GM18909 (cell line): ENCODE measurements around the gene BBS12.

ENCODE experiments used
- ATAC-seq: cut with Tn5 transposase; IDR thresholded peaks from one replicate; pipeline ENCODE4 v1.9.1; 2021; ENCODE audit warnings: mild to moderate bottlenecking; ENCODE audit not compliant: unreplicated experiment, poor library complexity

Gene BBS12

DNA sequence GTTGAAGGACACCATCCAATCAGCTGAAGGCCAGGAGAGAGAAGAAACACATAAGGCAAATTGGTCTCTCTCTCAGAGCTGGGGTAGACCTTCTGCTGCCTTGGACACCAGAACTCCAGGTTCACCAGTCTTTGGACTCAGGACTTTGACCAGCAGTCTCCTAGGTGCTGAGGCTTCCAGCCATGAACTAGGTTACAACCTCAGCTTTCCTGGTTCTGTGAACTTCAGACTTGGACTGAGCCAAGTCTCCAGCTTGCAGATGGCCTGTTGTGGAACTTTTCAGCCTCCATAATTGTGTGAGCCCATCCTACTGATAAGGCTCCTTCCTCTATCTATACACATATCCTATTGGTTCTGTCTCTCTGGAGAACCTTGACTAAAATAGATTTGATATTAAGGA, 20.6 kb upstream of the BBS12 start:
- ATAC-seq, result no peak

DNA sequence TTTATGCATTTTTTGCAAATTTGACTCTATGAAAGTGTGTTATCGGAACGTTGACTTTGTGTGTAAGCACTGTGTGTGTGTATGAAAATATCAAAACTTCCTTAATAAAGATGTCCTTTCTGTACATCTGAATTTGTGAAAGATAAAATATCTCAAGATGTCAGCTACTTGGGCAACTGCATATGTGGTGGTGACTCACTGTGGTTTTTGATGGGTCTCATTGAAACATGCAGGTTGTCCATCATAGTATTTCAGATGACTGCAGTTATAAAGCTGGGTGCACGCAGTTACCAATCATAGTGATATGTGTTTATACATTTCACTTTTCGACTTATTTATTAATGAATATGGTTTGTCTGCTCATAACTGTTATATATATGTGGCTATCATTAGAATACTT, 19.7 kb upstream of the BBS12 start:
- ATAC-seq, result no peak

DNA sequence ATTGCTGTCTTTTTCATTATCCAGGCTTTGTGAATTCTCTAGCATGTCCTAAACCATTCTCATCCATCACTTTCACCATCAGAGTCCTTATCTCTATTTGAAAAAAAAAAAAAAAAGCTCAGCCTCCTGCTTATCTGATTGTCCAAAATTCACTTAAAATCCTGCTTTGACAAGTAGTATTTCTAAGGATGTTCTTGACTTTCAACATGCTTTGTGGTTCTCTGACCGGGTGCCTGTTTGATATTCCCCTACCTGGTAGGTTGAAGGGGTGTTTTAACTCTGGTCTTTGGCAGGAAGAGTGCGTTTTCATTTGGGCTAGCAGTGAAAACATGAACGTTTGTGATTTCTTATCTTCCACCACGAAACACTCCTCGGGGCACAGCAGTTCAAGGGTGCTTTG, 17.3 kb upstream of the BBS12 start:
- no peak for ATAC-seq

DNA sequence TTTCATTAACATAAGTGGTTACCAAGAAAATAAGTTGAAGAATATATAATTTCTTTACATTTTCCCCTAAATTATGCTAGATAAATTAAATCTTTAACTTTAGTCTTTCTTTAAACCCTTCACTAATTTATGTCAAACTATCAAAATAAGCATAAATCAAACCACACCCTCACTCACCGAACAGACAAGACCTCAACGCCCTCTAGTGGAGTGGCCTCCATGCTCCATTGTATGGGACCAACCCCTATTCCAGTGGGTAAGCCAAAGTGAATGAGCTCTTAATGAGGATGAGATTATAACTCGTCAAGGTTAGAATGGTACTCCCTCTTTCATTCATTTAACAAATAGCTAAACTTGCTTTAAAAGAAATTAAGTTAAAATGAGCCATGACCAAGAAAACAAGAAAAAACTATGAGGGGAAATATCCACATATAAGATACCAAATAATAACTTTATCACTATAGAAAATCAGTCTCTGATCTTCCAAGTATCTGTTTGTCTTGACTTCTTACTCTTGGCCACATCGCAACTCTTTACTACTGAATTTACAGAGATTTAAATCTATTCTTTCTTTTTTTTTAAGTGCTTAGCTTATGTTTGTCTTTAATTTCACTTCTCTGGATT, 15.6 kb upstream of the BBS12 start:
- peak; percentile 92 for ATAC-seq

DNA sequence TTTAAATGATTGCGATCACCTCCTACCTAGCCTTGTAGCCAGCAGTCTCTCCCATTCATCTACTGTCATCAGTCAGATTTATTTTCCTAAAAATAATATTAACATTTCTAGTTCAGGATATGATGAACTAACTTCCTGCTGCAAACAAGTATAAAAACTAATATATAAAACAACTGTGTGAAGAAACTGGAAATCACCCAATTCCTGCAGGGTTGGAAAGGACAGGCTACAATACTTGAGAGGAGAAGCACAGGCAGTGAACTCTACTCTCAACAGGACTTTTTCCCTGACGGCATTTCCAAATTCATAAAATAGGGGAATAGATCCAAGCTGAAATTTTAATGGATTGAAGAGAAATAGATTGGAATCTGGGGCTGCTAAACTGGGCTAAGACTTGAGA, 14.2 kb upstream of the BBS12 start:
- ATAC-seq, result no peak

DNA sequence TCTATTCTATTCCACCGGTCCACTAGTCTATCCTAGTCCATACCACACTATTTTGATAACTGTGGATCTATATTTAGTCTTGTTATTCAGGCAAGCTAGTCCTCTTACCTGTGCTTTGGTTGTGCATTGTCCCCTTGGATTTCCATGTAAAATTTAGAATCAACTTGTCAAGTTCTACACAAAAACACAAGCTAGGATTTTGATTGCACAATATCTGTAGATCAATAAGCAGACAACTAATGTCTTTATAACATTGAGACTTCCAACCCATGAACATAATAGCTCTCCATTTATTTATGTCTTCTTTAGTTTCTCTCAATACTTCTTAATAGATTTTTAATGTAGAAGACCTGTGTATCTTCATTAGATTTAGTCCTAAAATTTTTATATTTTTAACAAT, 10.2 kb upstream of the BBS12 start:
- ATAC-seq, result no peak

DNA sequence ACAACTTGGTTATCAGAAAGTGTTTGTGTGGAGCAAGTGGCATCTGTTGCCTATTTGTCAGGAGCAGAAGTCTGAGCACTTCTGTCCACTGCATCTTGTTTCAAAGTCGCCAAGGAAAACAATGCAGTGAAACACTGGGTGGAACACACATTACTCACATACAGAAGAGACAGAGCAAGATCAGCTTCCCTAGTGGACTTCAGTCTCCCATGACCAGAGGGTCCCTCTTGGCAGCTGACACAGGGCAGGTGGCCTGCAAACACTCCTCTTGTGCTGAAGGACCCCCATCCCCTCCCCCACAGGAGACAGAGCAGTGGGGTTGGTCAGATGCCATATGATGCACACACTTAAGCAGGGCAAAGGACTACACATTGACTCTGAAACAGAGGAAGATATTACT, 3.6 kb upstream of the BBS12 start:
- ATAC-seq, result no peak

DNA sequence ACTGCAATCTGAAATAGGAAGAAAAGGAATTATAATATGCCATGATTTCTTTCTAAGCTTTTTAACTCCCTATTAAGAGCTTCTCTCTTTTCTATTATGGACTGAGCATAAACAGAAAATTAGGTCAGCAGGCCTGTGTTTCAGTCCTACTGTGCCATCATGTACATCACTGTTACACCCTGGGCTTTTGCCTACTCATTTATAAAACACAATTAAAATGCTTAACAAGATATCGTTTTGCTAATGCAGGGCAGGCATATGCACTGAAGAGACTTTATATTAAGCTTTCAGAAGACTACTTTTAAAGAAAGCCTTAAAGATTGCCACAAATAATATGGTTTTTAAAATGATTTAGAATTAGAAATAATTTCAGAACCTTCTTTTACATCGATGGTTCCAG, 828 bp upstream of the BBS12 start:
- no peak for ATAC-seq

DNA sequence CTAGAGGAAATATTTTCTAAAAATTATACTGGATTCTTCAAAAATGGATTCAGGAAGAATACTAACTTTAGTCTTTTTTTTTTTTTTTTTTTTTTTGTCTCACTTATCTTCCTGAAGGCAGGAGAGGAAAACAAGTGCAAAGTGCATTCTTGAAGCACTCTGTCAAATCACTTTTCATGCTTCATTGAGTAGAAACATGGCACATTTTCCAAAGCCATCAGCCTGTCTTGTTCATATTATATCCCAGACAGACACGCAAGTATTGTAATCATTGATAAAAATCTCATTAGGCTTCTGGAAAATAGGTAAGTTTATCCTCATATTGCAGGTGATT, 1.2 kb downstream of the BBS12 start:
- no peak for ATAC-seq

DNA sequence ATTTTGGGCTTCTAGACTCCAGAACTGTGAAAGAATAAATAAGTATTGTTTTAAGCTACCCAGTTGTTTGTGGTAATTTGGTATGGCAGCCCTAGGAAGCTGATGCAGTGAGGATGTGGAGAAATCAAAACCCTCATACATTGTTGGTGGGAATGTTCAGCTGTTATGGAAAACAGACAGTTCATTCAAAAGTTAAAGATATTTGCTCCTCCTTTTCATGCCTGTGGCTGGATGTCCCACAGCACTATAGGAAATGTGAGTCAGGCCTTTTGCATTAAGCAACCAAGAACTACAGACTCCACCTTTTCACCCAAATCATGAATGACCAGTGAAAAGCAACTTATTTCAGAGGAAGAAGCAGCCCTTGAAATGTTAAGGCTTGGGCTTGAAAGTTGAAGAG, 6.7 kb downstream of the BBS12 start:
- ATAC-seq, result no peak

DNA sequence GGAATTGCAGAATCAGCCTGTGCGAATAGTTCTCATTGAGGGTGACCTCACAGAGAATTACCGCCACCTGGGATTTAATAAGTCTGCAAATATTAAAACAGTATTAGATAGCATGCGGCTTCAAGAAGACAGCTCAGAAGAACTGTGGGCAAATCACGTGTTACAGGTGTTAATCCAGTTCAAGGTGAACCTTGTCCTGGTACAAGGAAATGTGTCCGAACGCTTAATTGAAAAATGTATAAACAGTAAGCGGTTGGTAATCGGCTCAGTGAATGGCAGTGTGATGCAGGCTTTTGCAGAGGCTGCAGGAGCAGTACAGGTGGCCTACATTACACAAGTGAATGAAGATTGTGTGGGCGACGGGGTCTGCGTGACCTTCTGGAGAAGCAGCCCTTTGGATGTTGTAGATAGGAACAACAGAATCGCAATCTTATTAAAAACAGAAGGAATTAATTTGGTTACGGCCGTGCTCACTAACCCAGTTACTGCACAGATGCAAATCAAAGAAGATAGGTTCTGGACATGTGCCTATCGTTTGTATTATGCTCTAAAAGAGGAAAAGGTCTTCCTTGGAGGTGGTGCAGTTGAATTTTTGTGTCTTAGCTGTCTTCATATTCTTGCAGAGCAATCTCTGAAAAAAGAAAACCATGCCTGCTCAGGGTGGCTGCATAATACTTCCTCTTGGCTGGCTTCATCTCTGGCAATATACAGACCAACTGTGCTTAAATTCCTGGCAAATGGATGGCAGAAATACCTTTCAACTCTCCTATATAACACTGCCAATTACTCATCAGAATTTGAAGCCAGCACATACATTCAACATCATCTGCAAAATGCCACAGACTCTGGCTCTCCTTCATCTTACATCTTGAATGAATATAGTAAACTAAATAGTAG, 10.7 kb downstream of the BBS12 start:
- ATAC-seq, result no peak

DNA sequence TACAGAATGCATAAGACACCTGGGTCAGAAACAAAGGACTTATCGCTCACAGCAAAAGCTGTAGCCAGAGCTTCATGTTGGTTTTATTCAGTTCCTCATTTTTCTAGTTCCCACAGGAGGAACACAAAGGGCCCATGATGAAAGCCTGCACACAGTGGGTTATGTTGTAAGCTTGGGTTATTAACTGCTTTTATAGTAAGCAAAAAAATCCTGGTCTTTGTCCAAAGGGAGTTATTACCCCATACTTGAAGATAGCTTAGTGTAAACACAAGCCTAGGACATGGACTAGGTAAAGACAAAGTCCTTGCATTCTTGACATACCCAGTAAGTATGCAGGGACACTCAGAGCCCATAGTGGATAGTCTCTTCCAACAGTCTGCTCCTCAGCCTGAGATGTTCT, 11.7 kb downstream of the BBS12 start:
- ATAC-seq, result no peak

DNA sequence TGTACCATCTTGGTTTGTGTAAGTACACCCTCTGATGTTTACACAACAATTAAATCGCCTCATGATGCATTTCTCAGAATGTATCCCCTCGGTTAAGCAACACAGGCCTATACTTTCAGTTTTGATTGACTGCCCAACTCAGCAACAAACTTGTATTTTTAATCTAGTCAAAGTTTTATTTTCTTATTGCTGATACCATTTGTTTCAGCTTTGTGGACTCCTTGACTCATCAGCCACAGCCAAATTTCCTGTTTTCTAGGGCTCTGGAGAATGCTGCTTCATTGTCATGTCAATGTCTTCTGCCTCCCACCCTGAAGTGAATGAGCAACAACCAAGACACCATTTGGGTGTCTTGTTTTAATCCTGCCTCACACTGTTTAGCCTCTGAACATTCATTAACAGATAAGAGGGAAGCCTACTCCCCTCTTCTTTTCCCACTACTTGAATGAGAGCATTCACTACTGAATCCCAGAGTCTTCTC, 14.0 kb downstream of the BBS12 start:
- no peak for ATAC-seq

DNA sequence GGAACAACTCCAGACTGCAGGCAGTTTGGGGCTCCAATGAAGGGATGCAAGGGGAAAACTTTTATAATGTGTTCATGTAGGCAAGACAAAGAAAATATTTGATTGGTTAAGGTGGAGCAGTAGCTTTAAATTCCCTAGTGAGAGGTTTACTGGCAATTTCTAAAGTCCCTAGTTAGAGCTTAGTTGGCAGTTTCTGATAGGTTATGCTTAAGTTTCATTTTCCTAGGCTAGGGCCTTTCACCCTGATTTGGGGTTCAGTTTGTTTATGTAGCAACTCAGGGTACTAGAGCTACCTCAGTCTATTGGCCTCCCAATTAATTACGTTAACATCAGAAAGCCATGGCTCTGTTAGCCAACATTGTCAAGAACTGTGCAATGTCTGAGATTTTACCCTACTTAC, 14.6 kb downstream of the BBS12 start:
- no peak for ATAC-seq

DNA sequence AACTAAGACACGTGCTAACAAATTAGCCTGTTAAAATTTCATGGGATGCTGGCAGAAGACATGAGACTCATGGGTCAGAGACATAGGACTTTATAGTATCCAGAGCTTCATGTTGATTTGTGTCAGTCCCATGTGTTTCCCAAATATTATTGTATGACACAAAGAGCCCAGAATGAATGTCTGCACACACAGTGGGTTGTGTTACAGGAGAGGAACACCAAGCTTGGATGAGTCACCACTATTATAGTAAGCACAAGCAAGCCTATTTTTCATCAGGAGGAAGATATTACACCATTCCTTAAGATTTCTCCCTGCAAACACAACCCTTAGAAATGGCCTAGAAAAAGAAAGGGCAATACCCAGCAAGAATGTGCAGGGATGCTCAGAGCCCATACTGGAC, 15.4 kb downstream of the BBS12 start:
- no peak for ATAC-seq

DNA sequence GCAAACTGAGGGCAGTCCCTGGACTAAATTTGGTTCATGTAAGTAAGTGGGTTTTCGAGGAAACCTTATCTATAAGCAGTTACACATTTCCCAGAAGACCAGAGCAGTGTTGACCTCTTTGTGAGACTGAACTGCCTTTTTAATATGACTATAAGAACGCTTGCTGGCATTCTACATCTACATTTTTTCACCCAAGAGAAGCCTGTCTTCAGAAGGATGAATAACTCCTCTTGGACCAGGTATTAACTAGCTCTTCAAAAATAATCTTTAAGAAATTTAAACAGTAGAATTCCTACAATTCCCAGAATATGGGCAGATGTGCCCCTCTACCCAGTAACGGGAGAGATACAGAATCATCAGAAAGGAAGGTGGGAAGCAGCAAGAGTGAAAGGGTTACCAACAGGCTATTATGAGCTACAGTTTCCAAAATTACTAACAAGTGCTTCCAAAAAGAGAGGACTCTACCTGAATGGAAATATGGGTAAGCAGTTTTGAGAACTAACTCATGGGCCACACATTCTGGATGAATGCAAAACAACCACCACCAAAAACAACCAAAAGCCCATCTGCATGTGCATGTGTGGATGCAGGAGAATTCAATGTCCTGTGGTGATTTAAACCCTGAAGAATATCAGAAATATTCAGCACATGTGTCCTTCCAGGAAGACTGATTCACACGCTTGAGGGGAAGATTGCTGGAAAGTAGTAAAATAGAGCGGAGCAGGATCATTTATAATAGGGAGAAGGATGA, 17.4 kb downstream of the BBS12 start:
- ATAC-seq, result no peak

DNA sequence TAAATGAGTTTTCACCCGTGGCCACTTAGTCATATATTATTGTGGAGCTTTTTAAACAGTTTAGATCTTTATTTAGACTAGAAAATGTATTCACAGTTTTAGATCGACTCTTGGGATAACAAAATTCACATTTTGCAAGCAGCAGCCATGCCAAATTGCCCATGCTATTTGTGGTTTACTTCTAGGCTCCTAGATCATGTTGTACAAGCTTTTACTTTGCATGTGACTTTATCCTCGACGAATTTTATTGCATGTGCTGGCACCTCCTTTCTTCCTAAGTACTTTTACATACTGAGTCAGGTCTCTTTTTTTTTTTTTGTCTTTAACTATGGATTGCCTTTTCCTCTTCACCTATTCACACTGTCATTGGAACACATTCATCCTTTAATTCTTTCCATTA, 23.2 kb downstream of the BBS12 start:
- no peak for ATAC-seq

DNA sequence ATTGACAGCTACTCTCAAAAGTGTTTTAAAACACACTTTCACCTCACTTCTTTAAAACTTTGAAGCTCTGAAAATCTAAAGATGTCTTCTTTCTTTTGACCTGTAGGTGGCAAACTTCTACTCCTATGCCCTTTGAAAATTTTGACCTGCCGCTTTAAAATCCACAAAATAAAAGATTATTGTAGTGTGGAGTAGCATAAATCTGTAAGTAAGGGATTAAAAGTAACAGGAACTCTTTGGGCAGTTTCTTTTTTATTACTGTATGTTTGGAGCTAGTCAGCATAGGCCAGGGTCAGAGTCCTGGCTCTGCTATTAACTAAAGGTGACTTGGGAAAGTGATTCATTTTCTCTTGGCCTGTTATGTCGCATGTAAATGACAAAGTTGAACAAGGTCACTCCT, 25.5 kb downstream of the BBS12 start:
- ATAC-seq, result no peak

DNA sequence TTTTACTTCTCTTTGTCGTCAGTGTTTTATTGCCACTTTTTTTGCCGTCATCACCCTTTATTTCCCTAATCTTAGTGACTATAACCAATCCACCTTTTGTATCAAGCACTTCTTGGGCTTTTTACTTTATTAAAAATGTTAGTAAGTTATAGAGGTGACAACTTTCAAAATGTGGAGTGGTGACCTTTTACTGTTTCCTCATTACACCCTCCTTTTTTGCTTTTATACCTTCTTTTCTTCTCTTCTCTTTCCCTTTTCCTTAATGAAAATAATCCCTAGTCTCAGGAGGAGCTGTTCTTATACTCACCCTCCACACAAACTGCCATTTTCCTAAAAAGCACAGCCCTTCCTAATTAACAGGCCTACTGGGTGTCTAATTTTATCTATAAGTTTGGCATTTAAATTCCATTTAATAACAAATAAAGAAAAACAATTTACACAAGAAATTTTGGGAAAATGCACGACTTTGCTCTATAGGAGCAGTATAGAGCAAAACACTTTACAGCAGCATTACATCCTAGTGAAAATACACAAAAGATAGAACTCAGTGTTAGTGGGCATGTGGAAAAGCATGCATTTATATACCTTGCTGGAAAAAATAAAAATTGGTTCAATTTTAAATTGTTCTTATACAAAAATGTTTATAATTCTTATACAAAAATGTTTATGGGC, 27.3 kb downstream of the BBS12 start:
- ATAC-seq, result no peak

DNA sequence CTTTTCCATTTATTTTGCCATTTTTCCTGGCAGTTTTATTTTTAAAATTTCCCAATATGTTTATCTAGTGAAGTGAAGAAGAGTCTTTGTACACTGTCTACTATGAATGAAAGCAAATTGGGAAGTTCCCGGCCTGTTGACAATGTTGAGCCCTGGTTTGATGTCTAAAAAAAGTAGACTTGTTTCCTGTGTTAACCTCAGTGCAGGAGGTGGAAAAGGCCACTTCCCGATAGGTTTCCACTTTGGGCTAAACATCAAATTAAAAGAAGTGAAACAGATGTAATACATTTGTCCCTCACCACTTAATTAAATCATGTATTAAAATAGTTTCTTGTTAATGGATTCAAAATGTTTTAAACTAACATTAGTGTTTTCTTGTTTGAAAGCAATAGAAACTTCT, 30.0 kb downstream of the BBS12 start:
- ATAC-seq, result peak; percentile 40
